IMR-90 (cell line): ENCODE data around the gene FXR2. TPM values are rescaled to one million over a fixed set of nuclear protein-coding genes. Genes with fewer than 3 reads are reported as not detected.

Experiments used
- ATAC-seq: fragments of 200-7000 bp; cut with Tn5 transposase; 2 replicates; pipeline ENCODE4 v1.9.1; 2020; ENCODE audit warnings: low read depth, mild to moderate bottlenecking, moderate library complexity
- BruUV-seq: library from RNA; stranded (reverse); fragments of 400-500 nt; replicated peaks from 2 replicates; lab custom pipeline; 2021; lab: Mats Ljungman, UMichigan
- CTCF ChIA-PET: fragments of 300-600 bp; formaldehyde crosslinking; extraction: SDS; loops from one replicate; lab custom pipeline; 2021; ENCODE audit warnings: antibody characterized with exemption; lab: Yijun Ruan, JAX
- POLR2A ChIA-PET: fragments of 300-600 bp; sonication (Branson Sonifier 250); formaldehyde crosslinking; loops from one replicate; lab custom pipeline; 2022; ENCODE audit warnings: antibody characterized with exemption; ENCODE audit not compliant: unreplicated experiment; lab: Charles Lee
- DNase-seq: peaks from one replicate; pipeline ENCODE4 v3.0.0; 2013
- H2AFZ ChIP-seq: replicated peaks from 2 replicates; pipeline ENCODE3; 2013; ENCODE audit warnings: low read length, mild to moderate bottlenecking; ENCODE audit not compliant: poor library complexity
- H2AK5ac ChIP-seq: 2 replicates; pipeline ENCODE4 v1.6.1; 2013; ENCODE audit warnings: low read depth, low read length, inconsistent platforms
- H2AK9ac ChIP-seq: replicated peaks from 2 replicates; pipeline ENCODE3; 2013; ENCODE audit warnings: mild to moderate bottlenecking, low read depth, low read length, moderate library complexity; ENCODE audit not compliant: poor library complexity
- H2BK120ac ChIP-seq: 2 replicates; pipeline ENCODE4 v1.6.1; 2013; ENCODE audit warnings: low read depth, low read length, inconsistent platforms
- H2BK15ac ChIP-seq: 3 replicates; pipeline ENCODE4 v1.6.1; 2013; ENCODE audit warnings: low read depth, low read length, inconsistent platforms
- H2BK20ac ChIP-seq: 2 replicates; pipeline ENCODE4 v1.6.1; 2013; ENCODE audit warnings: low read depth, mild to moderate bottlenecking, inconsistent platforms, low read length, moderate library complexity
- H2BK5ac ChIP-seq: 2 replicates; pipeline ENCODE4 v1.6.1; 2013; ENCODE audit warnings: mild to moderate bottlenecking, low read depth, low read length, inconsistent platforms; ENCODE audit not compliant: poor library complexity, severe bottlenecking
- H3K14ac ChIP-seq: replicated peaks from 2 replicates; pipeline ENCODE4 v1.6.1; 2013; ENCODE audit warnings: low read depth, low read length, inconsistent platforms
- H3K18ac ChIP-seq: 2 replicates; pipeline ENCODE4 v1.6.1; 2013; ENCODE audit warnings: low read depth, low read length, control low read depth
- H3K23ac ChIP-seq: 2 replicates; pipeline ENCODE4 v1.6.1; 2013; ENCODE audit warnings: low read depth, low read length, inconsistent platforms
- H3K27ac ChIP-seq: 2 replicates; pipeline ENCODE4 v1.5.1; 2013; ENCODE audit warnings: mild to moderate bottlenecking, control low read depth, low read length; ENCODE audit not compliant: insufficient read depth
- H3K27me3 ChIP-seq: 2 replicates; pipeline ENCODE4 v1.6.1; 2013; ENCODE audit warnings: low read length; ENCODE audit not compliant: control insufficient read depth, insufficient read depth
- H3K36me3 ChIP-seq: 2 replicates; pipeline ENCODE4 v1.6.1; 2013; ENCODE audit warnings: low read length, mixed read lengths; ENCODE audit not compliant: control insufficient read depth, insufficient read depth
- H3K4ac ChIP-seq: 2 replicates; pipeline ENCODE4 v1.6.1; 2013; ENCODE audit warnings: low read depth, low read length, inconsistent platforms
- H3K4me1 ChIP-seq: 2 replicates; pipeline ENCODE4 v1.6.1; 2013; ENCODE audit warnings: low read length, mixed read lengths; ENCODE audit not compliant: control insufficient read depth, insufficient read depth
- H3K4me2 ChIP-seq: 2 replicates; pipeline ENCODE4 v1.6.1; 2013; ENCODE audit warnings: low read depth, mild to moderate bottlenecking, control low read depth, low read length, moderate library complexity
- H3K4me3 ChIP-seq: 2 replicates; pipeline ENCODE4 v1.5.1; 2013; ENCODE audit warnings: low read depth, mild to moderate bottlenecking, control low read depth, low read length, moderate library complexity; ENCODE audit not compliant: insufficient read depth
- H3K56ac ChIP-seq: 2 replicates; pipeline ENCODE4 v1.6.1; 2013; ENCODE audit warnings: low read length, inconsistent platforms; ENCODE audit not compliant: insufficient read depth; ENCODE audit errors: extremely low read depth
- H3K79me1 ChIP-seq, 2 experiments: 2 replicates each; pipeline ENCODE4 v1.6.1; 2013; ENCODE audit warnings: low read length in 2 of 2, inconsistent platforms in 1 of 2, low read depth in 1 of 2
- H3K9ac ChIP-seq: 2 replicates; pipeline ENCODE4 v1.6.1; 2013; ENCODE audit warnings: low read depth, low read length, control low read depth
- H3K9me1 ChIP-seq: 2 replicates; pipeline ENCODE4 v1.6.1; 2013; ENCODE audit warnings: low read length, inconsistent platforms; ENCODE audit not compliant: insufficient read depth
- H3K9me3 ChIP-seq: 2 replicates; pipeline ENCODE4 v1.6.1; 2013; ENCODE audit warnings: low read length; ENCODE audit not compliant: control insufficient read depth, insufficient read depth
- H4K20me1 ChIP-seq: 2 replicates; pipeline ENCODE4 v1.6.1; 2013; ENCODE audit warnings: low read length, inconsistent platforms; ENCODE audit not compliant: insufficient read depth
- H4K5ac ChIP-seq: 2 replicates; pipeline ENCODE4 v1.6.1; 2013; ENCODE audit warnings: mild to moderate bottlenecking, low read depth, low read length, control low read depth
- H4K8ac ChIP-seq, 2 experiments: 2 replicates each; pipeline ENCODE4 v1.6.1; 2013; ENCODE audit warnings: low read depth in 2 of 2, low read length in 2 of 2, control low read depth in 1 of 2, inconsistent platforms in 1 of 2
- H4K91ac ChIP-seq: 2 replicates; pipeline ENCODE4 v1.6.1; 2013; ENCODE audit warnings: low read depth, low read length, inconsistent platforms; ENCODE audit not compliant: insufficient read depth
- BHLHE40 ChIP-seq: fragments of 150-350 bp; IDR thresholded peaks from 2 replicates; pipeline ENCODE4 v1.6.1; 2016; ENCODE audit warnings: mild to moderate bottlenecking, low read depth, low read length
- CHD1 ChIP-seq: IDR thresholded peaks from 2 replicates; pipeline ENCODE4 v1.6.1; 2012; ENCODE audit warnings: low read depth, low read length, improper control_type of control experiment
- ELK1 ChIP-seq: fragments of 150-350 bp; IDR thresholded peaks from 2 replicates; pipeline ENCODE4 v1.6.1; 2016; ENCODE audit warnings: low read depth, mild to moderate bottlenecking, low read length, moderate library complexity, borderline replicate concordance
- FOS ChIP-seq: fragments of 150-350 bp; IDR thresholded peaks from 2 replicates; pipeline ENCODE4 v1.6.1; 2016; ENCODE audit warnings: low read depth, low read length
- MAFK ChIP-seq: IDR thresholded peaks from 2 replicates; pipeline ENCODE4 v1.6.1; 2012; ENCODE audit warnings: low read depth, low read length, improper control_type of control experiment
- NFE2L2 ChIP-seq: fragments of 150-350 bp; IDR thresholded peaks from 2 replicates; pipeline ENCODE4 v1.6.1; 2016; ENCODE audit warnings: low read depth, mild to moderate bottlenecking, low read length
- POLR2A ChIP-seq: IDR thresholded peaks from 2 replicates; pipeline ENCODE4 v1.6.1; 2012; ENCODE audit warnings: mild to moderate bottlenecking, low read depth, low read length
- RAD21 ChIP-seq: IDR thresholded peaks from 2 replicates; pipeline ENCODE4 v1.6.1; 2012; ENCODE audit warnings: low read length, improper control_type of control experiment
- RFX5 ChIP-seq: IDR thresholded peaks from 2 replicates; pipeline ENCODE4 v1.8.0; 2012; ENCODE audit warnings: low read depth, mild to moderate bottlenecking, low read length, moderate library complexity
- SMC3 ChIP-seq: fragments of 150-350 bp; IDR thresholded peaks from 2 replicates; pipeline ENCODE4 v1.6.1; 2016; ENCODE audit warnings: low read depth, mild to moderate bottlenecking, antibody characterized with exemption, low read length, moderate library complexity
- USF2 ChIP-seq: fragments of 150-350 bp; IDR thresholded peaks from 2 replicates; pipeline ENCODE4 v1.6.1; 2017; ENCODE audit warnings: mild to moderate bottlenecking, antibody characterized with exemption, low read length, low read depth
- WGBS, 2 experiments: methylation state at CpG; one replicate each; pipeline versions ENCODE4 v1.1.5 to v1.1.7; 2013; ENCODE audit warnings: missing lambda C conversion rate in 2 of 2; ENCODE audit not compliant: insufficient read length in 1 of 2; ENCODE audit errors: extremely low coverage in 2 of 2; 5-methylcytosine and 5-hydroxymethylcytosine counted together
- dilution Hi-C: fragments of 300-500 bp; cut with HindIII; formaldehyde crosslinking; loops from one replicate; pipeline ENCODE4 v1.14.3; 2018; ENCODE audit warnings: low sequenced_read_pairs; ENCODE audit not compliant: unreplicated experiment
- in situ Hi-C: fragments of 300-500 bp; cut with MboI; formaldehyde crosslinking; loops from 3 replicates; pipeline ENCODE4 v1.14.3; 2019; ENCODE audit warnings: low sequenced_read_pairs, inconsistent platforms, mixed read lengths
- intact Hi-C: fragments of 100-400 bp; cut with micrococcal nuclease; formaldehyde crosslinking; loops from 2 replicates; pipeline ENCODE4 v1.10.0; 2022
- polyA plus RNA-seq, 3 experiments: library from polyadenylated mRNA; depleted of rRNA; stranded (reverse); fragments of >200 nt; gene quantifications; 2 replicates each; pipeline ENCODE4 v1.2.3, GENCODE V29; 2012; ENCODE audit warnings: low replicate concordance in 1 of 3
- total RNA-seq: library from RNA; depleted of rRNA; stranded (reverse); fragments of >200 nt; gene quantifications from 2 replicates; pipeline ENCODE4 v1.2.3, GENCODE V29; 2012

The FXR2 gene
- total and polyA plus RNA-seq, 2 of the 4 experiments (the other 2 are of a cell fraction): 39.1 to 55.9 TPM

GRCh38 chr17:7570351-7570750 lies 44.3 kb downstream of the FXR2 start:
- Histone ChIP-seq H3K18ac (no peak overlapping the region), H2AK5ac (no peak overlapping the region), H3K4me2 (no peak overlapping the region), H3K79me1 (peaks cover 16 to 50% of the 10 kb centered on the region in 2 experiments), H3K9me3 (no peaks in the 10 kb centered on the region), H2AK9ac (no peak overlapping the region), H4K91ac (no peak overlapping the region), H3K9ac (no peak overlapping the region), H3K4ac (no peak overlapping the region), H3K56ac (no peak overlapping the region), H4K8ac (no peak overlapping the region), H2AFZ (no peak overlapping the region), H3K4me3 (no peak overlapping the region), H3K14ac (no peak overlapping the region), H3K27ac (no peak overlapping the region), H4K5ac (no peak overlapping the region), H2BK15ac (no peak overlapping the region), H2BK5ac (no peak overlapping the region), H3K36me3 (peaks cover 47% of the 10 kb centered on the region), H4K20me1 (peaks cover 27% of the 10 kb centered on the region), H2BK20ac (no peak overlapping the region), H3K23ac (no peak overlapping the region), H2BK120ac (no peak overlapping the region), H3K9me1 (peaks cover 6% of the 10 kb centered on the region; the same call in 1 of the 2 replicates), H3K4me1 (peaks cover 6% of the 10 kb centered on the region), H3K27me3 (no peaks in the 10 kb centered on the region)
- ATAC-seq (no peak), DNase-seq (no peak)
- ChIA-PET POLR2A (interaction anchor here (1.0 kb wide), 1 partner anchor 117 kb away, joined by 3 read pairs; the partner anchor contains the start of gene TP53), CTCF (interaction anchor here (1.1 kb wide), 1 partner anchor 13 kb away, joined by 3 read pairs; the partner anchor contains the start of gene MPDU1)
- in situ Hi-C loops (no loop called here), intact Hi-C loops (loop anchor here (5.0 kb wide), 1 partner anchor 272 kb away; no protein-coding TSS in a partner anchor), dilution Hi-C loops (no loop called here)
- no CpG with 5 or more reads among the region's 10 CpGs for WGBS, 2 experiments
- TF ChIP-seq ELK1: no peak
- no peak for TF ChIP-seq RFX5
- TF ChIP-seq USF2: no peak
- no peak for TF ChIP-seq MAFK
- no peak for TF ChIP-seq BHLHE40
- TF ChIP-seq CHD1: no peak
- no peak for TF ChIP-seq POLR2A
- TF ChIP-seq FOS: no peak
- TF ChIP-seq SMC3: no peak
- no peak for TF ChIP-seq RAD21
- no peak for TF ChIP-seq NFE2L2
- no TSS peak for BruUV-seq
